Fibroblast of lung (primary cell): ENCODE data around the gene CCDC146. TPM values are rescaled to one million over a fixed set of nuclear protein-coding genes. Genes with fewer than 3 reads are reported as not detected.
"Not testable (repeated sequence)": the region's sequence is repeated elsewhere in the genome, so short reads cannot be mapped to it uniquely, and the experiment has no call there.

ENCODE experiments used
- DNase-seq, 2 donors: peaks; one replicate each; pipeline versions ENCODE4 v3.0.0 to v3.0.0-alpha.2; 2010; ENCODE audit warnings: low read depth in 2 of 2
- H2AFZ ChIP-seq: 2 replicates; pipeline ENCODE4 v1.5.1; 2012; ENCODE audit warnings: low read length, control low read depth, inconsistent platforms
- H3K27ac ChIP-seq: 2 replicates; pipeline ENCODE4 v1.5.1; 2011; ENCODE audit warnings: low read length, control low read depth; ENCODE audit not compliant: insufficient read depth
- H3K27me3 ChIP-seq: 2 replicates; pipeline ENCODE4 v1.5.1; 2011; ENCODE audit warnings: mild to moderate bottlenecking, low read length; ENCODE audit not compliant: control insufficient read depth, insufficient read depth
- H3K36me3 ChIP-seq: 2 replicates; pipeline ENCODE4 v1.5.1; 2011; ENCODE audit warnings: low read length; ENCODE audit not compliant: control insufficient read depth, insufficient read depth
- H3K4me1 ChIP-seq: 2 replicates; pipeline ENCODE4 v1.5.1; 2011; ENCODE audit warnings: low read length; ENCODE audit not compliant: control insufficient read depth, insufficient read depth; ENCODE audit errors: extremely low read depth
- H3K4me2 ChIP-seq: 2 replicates; pipeline ENCODE4 v1.5.1; 2011; ENCODE audit warnings: low read length, control low read depth; ENCODE audit not compliant: insufficient read depth; ENCODE audit errors: extremely low read depth
- H3K4me3 ChIP-seq, 4 experiments: fragments of 200-600 bp in 1 of 4; sonication (generic) in 1 of 4; replicated peaks in 1 of 4; 2 replicates each; pipeline ENCODE4 v1.5.1; 2011 to 2016; ENCODE audit warnings: low read length in 4 of 4, low read depth in 3 of 4, mild to moderate bottlenecking in 3 of 4, control low read depth in 2 of 4, inconsistent platforms in 1 of 4, mixed read lengths in 1 of 4; ENCODE audit not compliant: insufficient read depth in 1 of 4; ENCODE audit errors: control extremely low read depth in 1 of 4
- H3K79me2 ChIP-seq: 2 replicates; pipeline ENCODE4 v1.5.1; 2012; ENCODE audit warnings: mild to moderate bottlenecking, low read length, inconsistent platforms; ENCODE audit not compliant: control insufficient read depth, insufficient read depth
- H3K9ac ChIP-seq: 2 replicates; pipeline ENCODE4 v1.5.1; 2011; ENCODE audit warnings: mild to moderate bottlenecking, low read length, control low read depth; ENCODE audit not compliant: insufficient read depth
- H3K9me3 ChIP-seq: 2 replicates; pipeline ENCODE4 v1.5.1; 2012; ENCODE audit warnings: low read depth, low read length; ENCODE audit not compliant: control insufficient read depth, insufficient read depth
- H4K20me1 ChIP-seq: 2 replicates; pipeline ENCODE4 v1.5.1; 2011; ENCODE audit warnings: low read length; ENCODE audit not compliant: control insufficient read depth, insufficient read depth; ENCODE audit errors: extremely low read depth
- EZH2 ChIP-seq: IDR thresholded peaks from 2 replicates; pipeline ENCODE4 v1.5.1; 2012; ENCODE audit warnings: low read length, control low read depth, mild to moderate bottlenecking; ENCODE audit errors: missing control alignments
- polyA plus RNA-seq, 2 donors: library from polyadenylated mRNA; depleted of rRNA in 1 of 2; stranded (reverse) in 1 of 2; unstranded in 1 of 2; fragments of >200 nt; gene quantifications; 2 replicates each; pipeline ENCODE4 v1.2.1, GENCODE V29; 2011 to 2012; ENCODE audit warnings: missing spikeins in 1 of 2
- total RNA-seq: library from RNA; depleted of rRNA; stranded (reverse); fragments of >200 nt; gene quantifications from 2 replicates; pipeline ENCODE4 v1.2.1, GENCODE V29; 2014
- TF ChIP-seq, protein P1 (sequence below), 2 donors: IDR thresholded peaks in 1 of 2; conservative IDR thresholded peaks in 1 of 2; 1 replicate in 1 of 2; 2 replicates in 1 of 2; pipeline ENCODE4 v1.5.1; 2011 to 2012; ENCODE audit warnings: low read length in 2 of 2, control low read depth in 1 of 2, inconsistent platforms in 1 of 2, low read depth in 1 of 2, mild to moderate bottlenecking in 1 of 2

CCDC146 gene
- total and polyA plus RNA-seq, 2 donors (not counting 1 experiment from before 2014, with no cell fraction given), result 1.6 to 3.6 TPM

DNA sequence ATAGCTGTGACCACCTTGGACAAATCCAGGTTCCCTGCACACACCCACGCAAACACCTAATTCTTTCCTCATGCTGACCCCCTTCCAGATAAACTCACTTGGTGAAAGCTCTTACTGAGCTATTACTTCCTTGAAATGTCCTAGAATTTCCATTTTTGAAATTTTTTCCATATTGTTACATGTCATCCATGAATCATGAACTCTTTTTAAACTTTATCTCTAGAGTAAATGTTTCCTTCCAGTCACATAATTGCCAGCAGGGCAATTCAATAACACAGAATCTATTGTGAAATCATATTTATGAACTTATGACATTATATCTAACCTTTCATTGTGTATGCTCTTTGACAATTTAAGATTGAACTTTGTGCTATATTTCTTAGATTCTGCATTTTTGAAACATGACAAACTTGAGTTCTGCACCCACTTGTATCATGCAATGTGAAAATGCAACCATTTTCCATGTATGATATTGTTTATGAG is 104.0 kb downstream of the CCDC146 start:
- Histone ChIP-seq H3K36me3 (no peaks in the 10 kb centered on the region), H2AFZ (no peak overlapping the region), H3K4me1 (peaks cover 3% of the 10 kb centered on the region), H3K4me2 (no peak overlapping the region), H3K9ac (no peak overlapping the region), H4K20me1 (no peaks in the 10 kb centered on the region), H3K27me3 (no peaks in the 10 kb centered on the region), H3K4me3 (no peak overlapping the region), H3K9me3 (no peaks in the 10 kb centered on the region), H3K27ac (no peak overlapping the region), H3K79me2 (no peaks in the 10 kb centered on the region)
- peak in 1 of 2 donors; percentile 5 for DNase-seq
- no peak for TF ChIP-seq EZH2
- TF ChIP-seq, protein P1, sequence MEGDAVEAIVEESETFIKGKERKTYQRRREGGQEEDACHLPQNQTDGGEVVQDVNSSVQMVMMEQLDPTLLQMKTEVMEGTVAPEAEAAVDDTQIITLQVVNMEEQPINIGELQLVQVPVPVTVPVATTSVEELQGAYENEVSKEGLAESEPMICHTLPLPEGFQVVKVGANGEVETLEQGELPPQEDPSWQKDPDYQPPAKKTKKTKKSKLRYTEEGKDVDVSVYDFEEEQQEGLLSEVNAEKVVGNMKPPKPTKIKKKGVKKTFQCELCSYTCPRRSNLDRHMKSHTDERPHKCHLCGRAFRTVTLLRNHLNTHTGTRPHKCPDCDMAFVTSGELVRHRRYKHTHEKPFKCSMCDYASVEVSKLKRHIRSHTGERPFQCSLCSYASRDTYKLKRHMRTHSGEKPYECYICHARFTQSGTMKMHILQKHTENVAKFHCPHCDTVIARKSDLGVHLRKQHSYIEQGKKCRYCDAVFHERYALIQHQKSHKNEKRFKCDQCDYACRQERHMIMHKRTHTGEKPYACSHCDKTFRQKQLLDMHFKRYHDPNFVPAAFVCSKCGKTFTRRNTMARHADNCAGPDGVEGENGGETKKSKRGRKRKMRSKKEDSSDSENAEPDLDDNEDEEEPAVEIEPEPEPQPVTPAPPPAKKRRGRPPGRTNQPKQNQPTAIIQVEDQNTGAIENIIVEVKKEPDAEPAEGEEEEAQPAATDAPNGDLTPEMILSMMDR (conservative IDR thresholded peaks at IDR 0.05 in 1 of 2, IDR thresholded peaks at IDR 0.05 in 1 of 2; ENCODE audit: low read depth in 1 of 2, low read length in 2 of 2), result no peak

DNA sequence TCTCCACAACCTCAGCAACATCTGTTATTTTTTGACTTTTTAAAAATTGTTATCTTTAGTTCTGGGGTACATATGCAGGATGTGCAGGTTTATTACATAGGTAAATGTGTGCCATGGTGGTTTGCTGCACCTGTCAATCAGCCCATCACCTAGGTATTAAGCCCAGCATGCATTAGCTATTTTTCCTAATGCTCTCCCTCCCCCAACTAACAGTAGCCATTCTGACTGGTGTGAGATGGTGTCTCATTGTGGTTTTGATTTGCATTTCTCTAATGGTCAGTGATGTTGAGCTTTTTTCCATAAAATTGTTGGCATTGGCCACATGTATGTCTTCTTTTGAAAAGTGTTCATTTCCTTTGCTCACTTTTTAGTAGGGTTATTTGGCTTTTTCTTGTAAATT is 106.4 kb downstream of the CCDC146 start:
- H3K36me3 ChIP-seq, H3K4me2 ChIP-seq, H3K9me3 ChIP-seq, H2AFZ ChIP-seq, H3K4me1 ChIP-seq, H3K79me2 ChIP-seq, H3K27ac ChIP-seq, DNase-seq, H3K4me3 ChIP-seq, H3K9ac ChIP-seq, H3K27me3 ChIP-seq, H4K20me1 ChIP-seq: not testable (repeated sequence)

DNA sequence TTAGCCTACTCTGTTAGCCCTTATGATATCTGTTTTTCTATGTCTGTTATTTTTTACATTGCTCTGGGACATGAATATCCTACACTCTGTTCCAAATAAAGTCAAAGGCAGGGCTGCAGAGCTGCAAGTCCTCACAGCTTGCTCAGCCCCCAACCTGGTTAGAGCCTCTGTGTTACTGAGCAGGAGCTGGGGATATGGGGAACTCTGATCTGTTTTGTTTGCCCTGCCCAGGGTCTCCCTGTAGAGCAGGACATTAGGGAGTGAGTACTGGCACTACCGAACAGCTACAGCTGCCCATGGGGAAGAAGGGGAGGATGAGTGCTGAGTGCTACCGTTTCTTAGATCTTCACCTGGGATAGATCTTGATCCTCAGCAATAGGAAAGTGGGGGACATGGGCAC is 110.1 kb downstream of the CCDC146 start:
- Histone ChIP-seq H3K4me1 (no peaks in the 10 kb centered on the region), H3K79me2 (no peaks in the 10 kb centered on the region), H3K4me2 (no peak overlapping the region), H2AFZ (no peak overlapping the region), H3K36me3 (no peaks in the 10 kb centered on the region), H4K20me1 (no peaks in the 10 kb centered on the region), H3K4me3 (no peak overlapping the region), H3K27me3 (no peaks in the 10 kb centered on the region), H3K9me3 (no peaks in the 10 kb centered on the region), H3K27ac (no peak overlapping the region), H3K9ac (no peak overlapping the region)
- no peak for DNase-seq
- TF ChIP-seq EZH2, result no peak
- TF ChIP-seq, protein P1 (conservative IDR thresholded peaks at IDR 0.05 in 1 of 2, IDR thresholded peaks at IDR 0.05 in 1 of 2; ENCODE audit: low read depth in 1 of 2, low read length in 2 of 2), result no peak
